GM21423 (cell line): ENCODE results near the gene MAPK11.
A peak's percentile ranks its signal among the peaks of the same experiment; 100 is the strongest.
"Not testable (repeated sequence)": the region's sequence is repeated elsewhere in the genome, so short reads cannot be mapped to it uniquely, and the experiment has no call there.

Experiments
- ATAC-seq: cut with Tn5 transposase; IDR thresholded peaks from one replicate; pipeline ENCODE4 v1.9.1; 2021; ENCODE audit warnings: mild to moderate bottlenecking, moderate library complexity; ENCODE audit not compliant: unreplicated experiment

Gene MAPK11

GRCh38 chr22:50278956-50279619, 8.9 kb upstream of the MAPK11 start:
- ATAC-seq: no peak

- ATAC-seq: no peak
These were observed 8.3 kb upstream of the MAPK11 start for GRCh38 chr22:50278461-50278860.

GRCh38 chr22:50277761-50278160, 7.6 kb upstream of the MAPK11 start:
- ATAC-seq: no peak

- ATAC-seq: peak; percentile 42
These were observed 6.0 kb upstream of the MAPK11 start for GRCh38 chr22:50276143-50276542.

GRCh38 chr22:50275181-50276055, 5.2 kb upstream of the MAPK11 start:
- no peak for ATAC-seq

- no peak for ATAC-seq
These were observed 4.6 kb upstream of the MAPK11 start for GRCh38 chr22:50274771-50275170.

GRCh38 chr22:50274311-50274710, 4.1 kb upstream of the MAPK11 start:
- no peak for ATAC-seq

- ATAC-seq: not testable (repeated sequence)
These were observed 3.6 kb upstream of the MAPK11 start for GRCh38 chr22:50273781-50274180.

GRCh38 chr22:50273352-50273751, 3.2 kb upstream of the MAPK11 start:
- ATAC-seq: not testable (repeated sequence)

- no peak for ATAC-seq
These were observed 2.0 kb upstream of the MAPK11 start for GRCh38 chr22:50272044-50272802.

- no peak for ATAC-seq
These were observed 1.4 kb upstream of the MAPK11 start for GRCh38 chr22:50271519-50271970.

GRCh38 chr22:50270666-50271394, 650 bp upstream of the MAPK11 start:
- ATAC-seq: no peak

GRCh38 chr22:50269573-50269969, 609 bp downstream of the MAPK11 start:
- no peak for ATAC-seq

- no peak for ATAC-seq
These were observed 1.5 kb downstream of the MAPK11 start for GRCh38 chr22:50268655-50269113.

- ATAC-seq: no peak
These were observed 2.4 kb downstream of the MAPK11 start for GRCh38 chr22:50267591-50268390.

- no peak for ATAC-seq
These were observed 3.2 kb downstream of the MAPK11 start for GRCh38 chr22:50266994-50267393.

GRCh38 chr22:50264946-50265669, 5.1 kb downstream of the MAPK11 start:
- ATAC-seq: no peak

GRCh38 chr22:50264104-50264745, 6.0 kb downstream of the MAPK11 start:
- no peak for ATAC-seq
